ENCODE measurements around the gene LAMA4.

LAMA4 gene

DNA sequence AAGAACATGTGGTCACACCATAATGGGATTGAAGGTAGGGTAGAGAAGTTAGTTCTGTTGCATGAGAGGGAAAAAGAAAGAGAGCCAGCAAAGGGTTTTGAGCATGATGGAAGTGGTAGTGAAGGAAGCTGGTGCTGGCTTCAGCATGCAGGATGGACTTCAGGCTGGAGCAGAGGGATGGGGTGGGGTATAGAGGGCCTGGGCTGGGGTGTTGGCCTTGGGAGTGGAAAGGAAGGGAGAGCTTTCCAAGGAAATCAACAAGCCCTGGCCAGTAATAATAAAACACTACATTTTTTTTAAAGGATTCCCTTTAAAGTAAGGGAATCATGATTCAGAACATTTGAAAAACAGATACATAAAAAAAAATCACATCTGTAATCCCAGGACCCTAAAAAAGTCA lies 61.2 kb downstream of the LAMA4 start:
- TF ChIP-seq, protein P1, sequence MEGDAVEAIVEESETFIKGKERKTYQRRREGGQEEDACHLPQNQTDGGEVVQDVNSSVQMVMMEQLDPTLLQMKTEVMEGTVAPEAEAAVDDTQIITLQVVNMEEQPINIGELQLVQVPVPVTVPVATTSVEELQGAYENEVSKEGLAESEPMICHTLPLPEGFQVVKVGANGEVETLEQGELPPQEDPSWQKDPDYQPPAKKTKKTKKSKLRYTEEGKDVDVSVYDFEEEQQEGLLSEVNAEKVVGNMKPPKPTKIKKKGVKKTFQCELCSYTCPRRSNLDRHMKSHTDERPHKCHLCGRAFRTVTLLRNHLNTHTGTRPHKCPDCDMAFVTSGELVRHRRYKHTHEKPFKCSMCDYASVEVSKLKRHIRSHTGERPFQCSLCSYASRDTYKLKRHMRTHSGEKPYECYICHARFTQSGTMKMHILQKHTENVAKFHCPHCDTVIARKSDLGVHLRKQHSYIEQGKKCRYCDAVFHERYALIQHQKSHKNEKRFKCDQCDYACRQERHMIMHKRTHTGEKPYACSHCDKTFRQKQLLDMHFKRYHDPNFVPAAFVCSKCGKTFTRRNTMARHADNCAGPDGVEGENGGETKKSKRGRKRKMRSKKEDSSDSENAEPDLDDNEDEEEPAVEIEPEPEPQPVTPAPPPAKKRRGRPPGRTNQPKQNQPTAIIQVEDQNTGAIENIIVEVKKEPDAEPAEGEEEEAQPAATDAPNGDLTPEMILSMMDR (conservative IDR thresholded peaks at IDR 0.05): no peak

DNA sequence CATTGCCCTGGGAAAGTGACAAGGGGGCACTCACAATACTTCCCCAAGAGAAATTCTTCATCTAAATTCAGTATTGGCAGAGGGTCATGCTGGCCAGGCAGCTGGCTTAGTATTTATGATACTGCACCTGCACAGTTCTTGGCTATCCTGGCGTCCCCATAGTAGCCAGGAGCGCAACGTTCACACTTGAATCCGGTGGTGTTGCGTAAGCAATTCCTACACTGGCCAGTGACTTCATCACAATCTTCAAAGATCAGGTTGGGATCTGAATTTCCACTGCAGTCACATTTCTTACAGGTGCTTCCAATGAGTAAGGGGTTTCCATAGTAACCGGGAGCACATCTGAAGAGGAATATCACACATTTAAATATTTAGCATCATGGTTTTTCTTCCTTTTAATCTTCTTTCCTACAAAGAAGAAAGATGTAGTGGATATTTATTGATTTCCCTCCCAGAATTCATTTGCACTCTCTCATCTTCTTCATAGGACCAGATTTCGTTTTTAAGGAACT lies 62.8 kb downstream of the LAMA4 start:
- no peak for TF ChIP-seq ZFX (IDR thresholded peaks at IDR 0.05)
- TF ChIP-seq, protein P1 (conservative IDR thresholded peaks at IDR 0.05): no peak
- H3K27ac ChIP-seq: no peak overlapping the region

More for the DNA sequence above, 61.2 kb downstream of the LAMA4 start:
- H3K27ac ChIP-seq: no peak overlapping the region

DNA sequence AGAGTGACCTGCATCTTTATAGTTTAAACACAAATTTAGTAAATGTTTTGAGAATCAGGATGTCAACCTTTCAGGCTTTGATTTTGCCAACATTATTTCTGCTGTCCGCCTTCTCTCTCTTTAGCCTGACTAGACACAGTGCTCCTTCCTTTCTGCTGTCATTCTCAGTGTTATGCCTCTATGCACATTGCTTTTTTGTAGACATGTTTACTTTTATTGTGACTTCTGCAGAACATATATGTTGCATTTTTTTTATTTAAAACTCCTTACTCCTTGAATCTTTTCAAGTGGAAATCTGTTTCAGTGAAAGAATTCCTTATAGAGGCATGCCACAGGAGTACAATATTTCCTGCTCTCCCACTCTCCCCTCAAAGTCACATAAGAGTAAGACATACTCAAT lies 64.2 kb downstream of the LAMA4 start:
- no peak overlapping the region for H3K27ac ChIP-seq
- no peak for TF ChIP-seq ZFX (IDR thresholded peaks at IDR 0.05)
- TF ChIP-seq, protein P1 (conservative IDR thresholded peaks at IDR 0.05): no peak

DNA sequence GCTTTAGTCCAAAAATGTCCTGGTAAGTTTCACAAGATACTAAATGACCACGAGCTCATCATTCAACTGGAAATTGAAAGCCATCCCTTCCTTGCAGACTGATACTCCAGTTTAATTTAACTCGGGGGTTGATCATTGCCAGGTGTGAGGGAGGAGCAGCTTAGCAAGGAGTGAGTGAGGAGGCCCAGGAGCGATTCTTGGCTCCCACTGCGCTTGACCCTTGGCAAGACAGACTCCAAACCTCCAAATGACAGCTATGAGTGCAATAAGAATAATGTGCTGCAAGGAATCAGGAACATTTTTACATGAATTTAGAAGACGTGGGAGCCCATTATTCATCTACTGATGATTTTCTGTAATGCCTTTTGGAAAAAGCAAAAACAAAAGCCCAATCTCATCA lies 64.9 kb downstream of the LAMA4 start:
- TF ChIP-seq ZFX (IDR thresholded peaks at IDR 0.05): no peak
- H3K27ac ChIP-seq: no peak overlapping the region

DNA sequence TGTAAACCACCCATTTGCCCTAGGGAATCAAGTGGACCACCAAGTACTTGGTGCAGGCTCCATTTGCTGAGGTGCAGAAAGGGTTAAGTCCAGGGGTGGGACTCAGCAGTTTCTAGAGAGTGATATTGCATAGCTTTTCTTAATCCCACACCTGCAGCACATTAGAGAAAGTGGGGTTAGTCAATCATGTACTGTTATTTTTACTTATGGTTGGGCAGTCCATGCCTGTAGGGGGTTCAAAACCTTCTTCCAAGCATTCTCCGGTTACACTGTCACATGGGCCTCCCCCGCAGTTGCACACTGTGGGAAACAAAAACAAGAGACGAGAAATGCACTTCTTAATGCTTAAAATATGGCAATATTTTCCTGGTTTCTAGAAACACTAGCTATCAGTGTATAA lies 65.5 kb downstream of the LAMA4 start:
- H3K27ac ChIP-seq: no peak overlapping the region
- TF ChIP-seq, protein P1 (conservative IDR thresholded peaks at IDR 0.05): no peak
- TF ChIP-seq ZFX (IDR thresholded peaks at IDR 0.05): no peak

DNA sequence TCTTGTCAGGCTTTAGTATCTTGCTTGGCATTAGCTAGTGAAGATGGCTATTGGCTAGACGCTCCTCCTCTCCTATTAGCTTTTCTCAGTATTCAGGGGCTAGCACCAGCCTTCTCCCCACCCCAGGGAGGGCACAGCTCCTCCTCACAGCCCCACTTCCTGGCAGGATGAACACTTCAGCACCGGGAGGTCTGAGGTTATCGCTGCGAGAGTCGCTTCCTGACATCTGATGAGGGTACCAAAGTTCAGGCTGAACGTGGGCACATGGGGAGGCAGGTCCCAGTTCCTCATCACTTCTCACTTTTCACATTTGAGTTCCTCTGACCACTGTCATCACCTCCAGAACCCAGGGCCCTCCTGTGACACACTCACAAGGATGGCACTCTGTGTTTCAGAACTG lies 66.6 kb downstream of the LAMA4 start:
- TF ChIP-seq ZFX (IDR thresholded peaks at IDR 0.05): no peak
- TF ChIP-seq, protein P1 (conservative IDR thresholded peaks at IDR 0.05): no peak
- H3K27ac ChIP-seq: no peak overlapping the region

DNA sequence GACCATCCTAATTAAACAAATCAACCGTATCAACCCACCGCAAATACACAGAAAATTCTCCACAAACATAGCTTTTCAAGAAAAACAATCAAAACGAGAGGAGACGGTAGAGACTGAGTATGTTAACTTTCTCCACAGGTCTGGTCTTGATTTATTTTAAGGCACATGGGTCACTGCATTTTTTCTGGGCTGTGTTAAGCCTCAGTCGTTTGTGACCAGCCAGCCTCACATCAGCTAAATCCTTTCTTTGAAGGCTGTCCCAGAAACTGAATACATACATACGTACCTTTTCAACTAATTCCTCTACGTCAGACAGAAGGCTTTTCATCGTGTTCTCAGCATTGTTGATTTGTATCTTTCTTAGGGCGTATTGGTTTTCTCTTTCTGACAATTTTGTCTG lies 69.4 kb downstream of the LAMA4 start:
- H3K27ac ChIP-seq: no peak overlapping the region
- TF ChIP-seq, protein P1 (conservative IDR thresholded peaks at IDR 0.05): no peak
- TF ChIP-seq ZFX (IDR thresholded peaks at IDR 0.05): no peak

DNA sequence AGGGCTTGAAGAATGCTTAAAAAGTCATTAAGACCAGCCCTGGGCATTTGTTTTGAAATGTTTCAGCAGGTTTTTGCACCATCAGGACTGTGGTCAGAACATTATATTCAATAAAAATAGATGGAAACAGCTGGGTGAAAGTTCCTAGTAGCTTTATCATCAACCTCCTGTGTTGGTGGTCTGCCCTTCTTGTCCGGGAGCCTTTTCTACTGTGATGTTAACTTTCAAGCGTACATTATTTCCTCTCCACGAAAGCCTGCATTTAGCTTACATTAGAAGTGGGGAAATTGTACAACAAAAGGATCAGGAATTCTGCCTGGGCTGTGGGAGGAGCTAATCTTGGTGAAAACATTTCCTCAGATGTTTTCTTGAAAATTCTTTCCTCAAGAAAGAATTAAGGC lies 71.1 kb downstream of the LAMA4 start:
- H3K27ac ChIP-seq: no peak overlapping the region
- TF ChIP-seq, protein P1 (conservative IDR thresholded peaks at IDR 0.05): no peak
- TF ChIP-seq ZFX (IDR thresholded peaks at IDR 0.05): no peak

All from C4-2B (cell line).